ENCODE measurements around the gene RAB30.

GRCh38 chr11:83120327-83120726 lies 48.6 kb upstream of the RAB30 start:
- TF ChIP-seq POLR2AphosphoS5 (IDR thresholded peaks at IDR 0.05; ENCODE audit: low read depth): no peak
- TF ChIP-seq, protein P1, sequence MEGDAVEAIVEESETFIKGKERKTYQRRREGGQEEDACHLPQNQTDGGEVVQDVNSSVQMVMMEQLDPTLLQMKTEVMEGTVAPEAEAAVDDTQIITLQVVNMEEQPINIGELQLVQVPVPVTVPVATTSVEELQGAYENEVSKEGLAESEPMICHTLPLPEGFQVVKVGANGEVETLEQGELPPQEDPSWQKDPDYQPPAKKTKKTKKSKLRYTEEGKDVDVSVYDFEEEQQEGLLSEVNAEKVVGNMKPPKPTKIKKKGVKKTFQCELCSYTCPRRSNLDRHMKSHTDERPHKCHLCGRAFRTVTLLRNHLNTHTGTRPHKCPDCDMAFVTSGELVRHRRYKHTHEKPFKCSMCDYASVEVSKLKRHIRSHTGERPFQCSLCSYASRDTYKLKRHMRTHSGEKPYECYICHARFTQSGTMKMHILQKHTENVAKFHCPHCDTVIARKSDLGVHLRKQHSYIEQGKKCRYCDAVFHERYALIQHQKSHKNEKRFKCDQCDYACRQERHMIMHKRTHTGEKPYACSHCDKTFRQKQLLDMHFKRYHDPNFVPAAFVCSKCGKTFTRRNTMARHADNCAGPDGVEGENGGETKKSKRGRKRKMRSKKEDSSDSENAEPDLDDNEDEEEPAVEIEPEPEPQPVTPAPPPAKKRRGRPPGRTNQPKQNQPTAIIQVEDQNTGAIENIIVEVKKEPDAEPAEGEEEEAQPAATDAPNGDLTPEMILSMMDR (IDR thresholded peaks at IDR 0.05; ENCODE audit: insufficient read depth, low read length): no peak
